Caco-2 (cell line): Measurements from ENCODE around the gene BCAS3. TPM values are rescaled to one million over a fixed set of nuclear protein-coding genes. Genes with fewer than 3 reads are reported as not detected.
"Not testable (repeated sequence)": the region's sequence is repeated elsewhere in the genome, so short reads cannot be mapped to it uniquely, and the experiment has no call there.

Source experiments
- BruUV-seq: library from RNA; stranded (reverse); fragments of 400-500 nt; replicated peaks from 2 replicates; lab custom pipeline; 2021; lab: Mats Ljungman, UMichigan
- CTCF ChIA-PET: fragments of 300-600 bp; sonication (Branson Sonifier 250); formaldehyde crosslinking; loops from one replicate; lab custom pipeline; 2022; ENCODE audit warnings: antibody characterized with exemption; lab: Charles Lee
- POLR2A ChIA-PET: fragments of 300-600 bp; sonication (Branson Sonifier 250); formaldehyde crosslinking; loops from one replicate; lab custom pipeline; 2022; ENCODE audit warnings: antibody characterized with exemption; lab: Charles Lee
- DNase-seq, 2 experiments: peaks; one replicate each; pipeline versions ENCODE4 v3.0.0 to v3.0.0-alpha.2; 2020 to 2022
- H3K27me3 ChIP-seq: replicated peaks from 2 replicates; pipeline ENCODE4 v1.6.0; 2011; ENCODE audit warnings: low read length; ENCODE audit not compliant: control insufficient read depth, insufficient read depth
- H3K36me3 ChIP-seq: 2 replicates; pipeline ENCODE4 v1.5.1; 2011; ENCODE audit warnings: low read length; ENCODE audit not compliant: control insufficient read depth, insufficient read depth
- H3K4me1 ChIP-seq: fragments of 250-450 bp; sonication (Bioruptor Pico); 2 replicates; pipeline ENCODE4 v1.5.1; 2020; ENCODE audit warnings: mild to moderate bottlenecking
- H3K4me3 ChIP-seq: 2 replicates; pipeline ENCODE4 v1.5.1; 2011; ENCODE audit warnings: low read depth, mild to moderate bottlenecking, control low read depth, low read length
- H3K9me3 ChIP-seq: fragments of 250-450 bp; sonication (Bioruptor Pico); 2 replicates; pipeline ENCODE4 v1.5.1; 2020; ENCODE audit warnings: mild to moderate bottlenecking, moderate library complexity
- H3K27ac Mint-ChIP-seq: one replicate; pipeline ENCODE4 v1.8.0; 2022; ENCODE audit warnings: mixed read lengths; ENCODE audit not compliant: unreplicated experiment
- H3K27me3 Mint-ChIP-seq: one replicate; pipeline ENCODE4 v1.8.0; 2022; ENCODE audit warnings: mixed read lengths; ENCODE audit not compliant: insufficient read depth, unreplicated experiment
- H3K36me3 Mint-ChIP-seq: one replicate; pipeline ENCODE4 v1.8.0; 2022; ENCODE audit warnings: mild to moderate bottlenecking, mixed read lengths; ENCODE audit not compliant: insufficient read depth, unreplicated experiment
- H3K4me1 Mint-ChIP-seq: one replicate; pipeline ENCODE4 v1.8.0; 2022; ENCODE audit warnings: low read depth, mixed read lengths; ENCODE audit not compliant: unreplicated experiment
- H3K4me3 Mint-ChIP-seq: one replicate; pipeline ENCODE4 v1.8.0; 2022; ENCODE audit warnings: mild to moderate bottlenecking, moderate library complexity, mixed read lengths; ENCODE audit not compliant: unreplicated experiment
- H3K9me3 Mint-ChIP-seq: one replicate; pipeline ENCODE4 v1.8.0; 2022; ENCODE audit warnings: mixed read lengths; ENCODE audit not compliant: unreplicated experiment
- CTCF ChIP-seq, 2 experiments: fragments of 200-600 bp in 1 of 2; IDR thresholded peaks; 1 replicate in 1 of 2; 2 replicates in 1 of 2; pipeline versions ENCODE4 v1.5.1 to v1.8.0; 2011 to 2022; ENCODE audit warnings: antibody characterized with exemption in 1 of 2, control low read depth in 1 of 2, inconsistent platforms in 1 of 2, low read depth in 1 of 2, low read length in 1 of 2, mild to moderate bottlenecking in 1 of 2, moderate library complexity in 1 of 2; ENCODE audit not compliant: insufficient read depth in 1 of 2, severe bottlenecking in 1 of 2, unreplicated experiment in 1 of 2
- intact Hi-C: fragments of 100-400 bp; cut with micrococcal nuclease; formaldehyde crosslinking; loops from one replicate; pipeline ENCODE4 v1.10.0; 2022; ENCODE audit not compliant: unreplicated experiment
- total RNA-seq: library from RNA; stranded (reverse); gene quantifications from 2 replicates; pipeline ENCODE4 v1.2.3, GENCODE V29; 2022

Gene BCAS3
- total RNA-seq, 1 experiment from 2014 or later: 44.1 TPM

GRCh38 chr17:60661489-60661888 lies 16.2 kb upstream of the BCAS3 start:
- no peaks in the 10 kb centered on the region for H3K27me3 Mint-ChIP-seq
- H3K36me3 ChIP-seq: no peaks in the 10 kb centered on the region
- POLR2A ChIA-PET: no interaction called here
- no peak overlapping the region for H3K4me3 Mint-ChIP-seq
- no peaks in the 10 kb centered on the region for H3K9me3 Mint-ChIP-seq
- intact Hi-C loops: no loop called here
- no peak for TF ChIP-seq CTCF (IDR thresholded peaks at IDR 0.05; ENCODE audit: insufficient read depth in 1 of 2, low read depth in 1 of 2, low read length in 1 of 2, severe bottlenecking in 1 of 2, unreplicated experiment in 1 of 2)
- H3K4me1 Mint-ChIP-seq: no peaks in the 10 kb centered on the region
- CTCF ChIA-PET: no interaction called here
- H3K27ac Mint-ChIP-seq: no peak overlapping the region
- no peak overlapping the region for H3K4me3 ChIP-seq
- no peaks in the 10 kb centered on the region for H3K27me3 ChIP-seq
- no peaks in the 10 kb centered on the region for H3K4me1 ChIP-seq
- H3K36me3 Mint-ChIP-seq: peaks cover 15% of the 10 kb centered on the region
- no peak for DNase-seq
- no peaks in the 10 kb centered on the region for H3K9me3 ChIP-seq
- no TSS peak for BruUV-seq

GRCh38 chr17:60664022-60664421 lies 13.6 kb upstream of the BCAS3 start:
- Mint-ChIP-seq H3K36me3 (peaks cover 11% of the 10 kb centered on the region), H3K4me1 (no peaks in the 10 kb centered on the region), H3K4me3 (no peak overlapping the region), H3K9me3 (no peaks in the 10 kb centered on the region), H3K27ac (no peak overlapping the region), H3K27me3 (no peaks in the 10 kb centered on the region)
- H3K4me3 ChIP-seq: no peak overlapping the region
- no TSS peak for BruUV-seq
- CTCF ChIA-PET: no interaction called here
- no peak for TF ChIP-seq CTCF (IDR thresholded peaks at IDR 0.05; ENCODE audit: insufficient read depth in 1 of 2, low read depth in 1 of 2, low read length in 1 of 2, severe bottlenecking in 1 of 2, unreplicated experiment in 1 of 2)
- POLR2A ChIA-PET: no interaction called here
- no peaks in the 10 kb centered on the region for H3K9me3 ChIP-seq
- no peaks in the 10 kb centered on the region for H3K27me3 ChIP-seq
- no peaks in the 10 kb centered on the region for H3K4me1 ChIP-seq
- no peaks in the 10 kb centered on the region for H3K36me3 ChIP-seq
- DNase-seq: no peak
- intact Hi-C loops: no loop called here

- Histone ChIP-seq H3K9me3 (no peaks in the 10 kb centered on the region), H3K27me3 (no peaks in the 10 kb centered on the region), H3K4me1 (no peaks in the 10 kb centered on the region), H3K36me3 (no peaks in the 10 kb centered on the region), H3K4me3 (no peak overlapping the region)
- Mint-ChIP-seq H3K27ac (no peak overlapping the region), H3K36me3 (peaks cover 16% of the 10 kb centered on the region), H3K4me1 (no peaks in the 10 kb centered on the region), H3K4me3 (no peak overlapping the region), H3K27me3 (no peaks in the 10 kb centered on the region), H3K9me3 (no peaks in the 10 kb centered on the region)
- no peak for TF ChIP-seq CTCF (IDR thresholded peaks at IDR 0.05; ENCODE audit: insufficient read depth in 1 of 2, low read depth in 1 of 2, low read length in 1 of 2, severe bottlenecking in 1 of 2, unreplicated experiment in 1 of 2)
- CTCF ChIA-PET: no interaction called here
- intact Hi-C loops: no loop called here
- POLR2A ChIA-PET: no interaction called here
- BruUV-seq: no TSS peak
- no peak for DNase-seq
Observed at GRCh38 chr17:60665602-60666001, 12.0 kb upstream of the BCAS3 start.

DNA sequence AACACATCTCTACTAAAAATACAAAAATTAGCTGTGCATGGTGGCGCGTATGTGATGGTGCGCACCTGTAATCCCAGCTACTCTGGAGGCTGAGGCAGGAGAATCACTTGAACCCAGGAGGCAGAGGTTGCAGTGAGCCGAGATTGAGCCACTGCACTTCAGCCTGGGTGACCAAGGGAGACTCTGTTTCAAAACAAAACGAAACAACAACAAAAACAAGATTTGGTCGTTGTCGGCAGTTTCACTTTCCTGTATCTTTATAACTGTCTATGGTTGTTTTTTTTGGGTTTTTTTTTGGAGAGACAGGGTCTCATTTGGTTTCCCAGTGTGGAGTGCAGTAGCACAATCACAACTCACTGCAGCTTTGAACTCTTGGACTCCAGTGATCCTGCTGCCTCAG lies 8.9 kb upstream of the BCAS3 start:
- H3K27me3 ChIP-seq, intact Hi-C loops, H3K4me1 ChIP-seq, H3K4me3 ChIP-seq, H3K9me3 ChIP-seq, H3K9me3 Mint-ChIP-seq, H3K4me3 Mint-ChIP-seq, CTCF ChIA-PET, H3K27ac Mint-ChIP-seq, DNase-seq, H3K36me3 ChIP-seq, BruUV-seq, H3K4me1 Mint-ChIP-seq, H3K27me3 Mint-ChIP-seq, POLR2A ChIA-PET: not testable (repeated sequence)
- peaks cover 16% of the 10 kb centered on the region for H3K36me3 Mint-ChIP-seq
